HCT116 (cell line): ENCODE results near the gene CCDC85B. TPM values are rescaled to one million over a fixed set of nuclear protein-coding genes. Genes with fewer than 3 reads are reported as not detected.

ENCODE experiments used
- ATAC-seq: fragments of 200-7000 bp; cut with Tn5 transposase; 2 replicates; pipeline ENCODE4 v1.9.1; 2020; ENCODE audit warnings: mild to moderate bottlenecking, moderate library complexity
- BruUV-seq: library from RNA; stranded (reverse); fragments of 400-500 nt; replicated peaks from 2 replicates; lab custom pipeline; 2021; lab: Mats Ljungman, UMichigan
- CTCF ChIA-PET: fragments of 300-600 bp; sonication (Branson Sonifier 250); formaldehyde crosslinking; loops from one replicate; lab custom pipeline; 2021; ENCODE audit warnings: antibody characterized with exemption; lab: Charles Lee
- POLR2A ChIA-PET: fragments of 300-600, 350-600 bp; sonication (Branson Sonifier 250); formaldehyde crosslinking; loops from one replicate; lab custom pipeline; 2021; ENCODE audit warnings: antibody characterized with exemption; lab: Charles Lee
- RAD21 ChIA-PET, 2 experiments: fragments of 300-600 bp; sonication (Branson Sonifier 250); formaldehyde crosslinking; loops; one replicate each; lab custom pipeline; 2023; ENCODE audit warnings: low total read pairs in 2 of 2; ENCODE audit not compliant: uncharacterized antibody in 2 of 2, unreplicated experiment in 2 of 2, low non-redundant PET in 1 of 2; lab: Charles Lee
- DNase-seq: peaks from one replicate; pipeline ENCODE4 v3.0.0-alpha.2; 2010; ENCODE audit warnings: low read depth, low spot score
- H2AFZ ChIP-seq: fragments of 200-600 bp; shearing (Covaris generic), sonication (generic); 2 replicates; pipeline ENCODE4 v1.6.1; 2017; ENCODE audit warnings: low read depth, mixed run types, mixed read lengths, antibody characterized with exemption, low read length; ENCODE audit not compliant: poor library complexity, severe bottlenecking
- H3K27ac ChIP-seq: 2 replicates; pipeline ENCODE4 v1.5.1; 2012; ENCODE audit warnings: low read depth, low read length
- H3K27me3 ChIP-seq: fragments of 200-600 bp; sonication (generic); 2 replicates; pipeline ENCODE4 v1.6.1; 2016; ENCODE audit warnings: mixed run types, low read length, mixed read lengths; ENCODE audit not compliant: insufficient read depth
- H3K36me3 ChIP-seq, 2 experiments: fragments of 200-500 bp in 1 of 2; fragments of 200-600 bp in 1 of 2; sonication (Bioruptor generic) in 1 of 2; sonication (generic) in 1 of 2; 2 replicates each; pipeline versions ENCODE4 v1.5.1 to v1.6.1; 2014 to 2016; ENCODE audit warnings: low read length in 2 of 2, inconsistent platforms in 1 of 2, mixed read lengths in 1 of 2, mixed run types in 1 of 2; ENCODE audit not compliant: insufficient read depth in 2 of 2, control insufficient read depth in 1 of 2
- H3K4me1 ChIP-seq, 2 experiments: fragments of 200-600 bp in 1 of 2; sonication (generic) in 1 of 2; 2 replicates each; pipeline versions ENCODE4 v1.5.1 to v1.6.1; 2012 to 2017; ENCODE audit warnings: low read length in 2 of 2, inconsistent platforms in 1 of 2, mild to moderate bottlenecking in 1 of 2, mixed read lengths in 1 of 2, mixed run types in 1 of 2, moderate library complexity in 1 of 2; ENCODE audit not compliant: insufficient read depth in 2 of 2, control insufficient read depth in 1 of 2
- H3K4me2 ChIP-seq: fragments of 200-600 bp; sonication (generic); 2 replicates; pipeline ENCODE4 v1.6.1; 2017; ENCODE audit warnings: mixed run types, low read length, mixed read lengths
- H3K4me3 ChIP-seq, 2 experiments: fragments of 200-600 bp in 1 of 2; sonication (generic) in 1 of 2; replicated peaks in 1 of 2; 2 replicates each; pipeline ENCODE4 v1.5.1; 2011 to 2016; ENCODE audit warnings: low read length in 2 of 2, control low read depth in 1 of 2, low read depth in 1 of 2, mild to moderate bottlenecking in 1 of 2, mixed read lengths in 1 of 2, mixed run types in 1 of 2
- H3K79me2 ChIP-seq: fragments of 200-600 bp; sonication (generic); 2 replicates; pipeline ENCODE4 v1.6.1; 2017; ENCODE audit warnings: mild to moderate bottlenecking, mixed run types, low read length, moderate library complexity, mixed read lengths; ENCODE audit not compliant: insufficient read depth
- H3K9ac ChIP-seq: fragments of 200-600 bp; sonication (generic); 2 replicates; pipeline ENCODE4 v1.6.1; 2016; ENCODE audit warnings: low read length, mixed read lengths
- H3K9me2 ChIP-seq: fragments of 200-600 bp; sonication (generic), shearing (Covaris generic); 2 replicates; pipeline ENCODE4 v1.6.1; 2017; ENCODE audit warnings: mixed run types, mild to moderate bottlenecking, moderate library complexity; ENCODE audit not compliant: insufficient read depth
- H3K9me3 ChIP-seq, 2 experiments: fragments of 200-500 bp in 1 of 2; fragments of 200-600 bp in 1 of 2; sonication (Bioruptor generic) in 1 of 2; sonication (generic) in 1 of 2; 2 replicates each; pipeline ENCODE4 v1.6.1; 2014 to 2017; ENCODE audit warnings: low read length in 2 of 2, mixed read lengths in 2 of 2, inconsistent platforms in 1 of 2, low read depth in 1 of 2, mild to moderate bottlenecking in 1 of 2, mixed run types in 1 of 2, moderate library complexity in 1 of 2; ENCODE audit not compliant: control insufficient read depth in 1 of 2, insufficient read depth in 1 of 2
- H4K20me1 ChIP-seq: fragments of 200-600 bp; sonication (generic), shearing (Covaris generic); 2 replicates; pipeline ENCODE4 v1.6.1; 2017; ENCODE audit warnings: mixed run types, mild to moderate bottlenecking, moderate library complexity; ENCODE audit not compliant: insufficient read depth
- CEBPB ChIP-seq: IDR thresholded peaks from 2 replicates; pipeline ENCODE4 v1.6.1; 2012; ENCODE audit warnings: low read depth
- EGR1 ChIP-seq: IDR thresholded peaks from 2 replicates; pipeline ENCODE4 v1.6.1; 2012; ENCODE audit warnings: low read depth
- ELF1 ChIP-seq: IDR thresholded peaks from 2 replicates; pipeline ENCODE4 v1.6.1; 2012; ENCODE audit warnings: low read depth, borderline replicate concordance
- EZH2phosphoT487 ChIP-seq: fragments of 200-600 bp; IDR thresholded peaks from 2 replicates; pipeline ENCODE4 v1.6.1; 2018; ENCODE audit warnings: antibody characterized with exemption, borderline replicate concordance
- JUND ChIP-seq: IDR thresholded peaks from 2 replicates; pipeline ENCODE4 v1.6.1; 2012
- POLR2A ChIP-seq: IDR thresholded peaks from 2 replicates; pipeline ENCODE4 v1.7.0; 2011; ENCODE audit warnings: borderline replicate concordance; ENCODE audit not compliant: insufficient read depth, insufficient read length; ENCODE audit errors: extremely low read depth
- POLR2AphosphoS5 ChIP-seq: IDR thresholded peaks from 2 replicates; pipeline ENCODE4 v1.6.1; 2011; ENCODE audit warnings: mild to moderate bottlenecking, low read depth, low read length, moderate library complexity
- RAD21 ChIP-seq: IDR thresholded peaks from 2 replicates; pipeline ENCODE4 v1.6.1; 2012; ENCODE audit warnings: low read depth, mild to moderate bottlenecking
- SIN3A ChIP-seq: IDR thresholded peaks from 2 replicates; pipeline ENCODE4 v1.6.1; 2012; ENCODE audit warnings: low read depth
- SRF ChIP-seq: IDR thresholded peaks from 2 replicates; pipeline ENCODE4 v1.6.1; 2012; ENCODE audit warnings: low read depth
- TCF7L2 ChIP-seq: IDR thresholded peaks from 2 replicates; pipeline ENCODE4 v1.7.0; 2011; ENCODE audit warnings: borderline replicate concordance, inconsistent platforms; ENCODE audit not compliant: insufficient read depth, insufficient read length; ENCODE audit errors: extremely low read depth
- YY1 ChIP-seq: IDR thresholded peaks from 2 replicates; pipeline ENCODE4 v1.6.1; 2011; ENCODE audit warnings: low read length, low read depth, moderate library complexity, mild to moderate bottlenecking; ENCODE audit not compliant: insufficient replicate concordance; ENCODE audit errors: extremely low read depth
- ZBTB33 ChIP-seq: IDR thresholded peaks from 2 replicates; pipeline ENCODE4 v1.6.1; 2011; ENCODE audit warnings: mild to moderate bottlenecking, low read length, moderate library complexity; ENCODE audit not compliant: insufficient replicate concordance; ENCODE audit errors: extremely low read depth
- ZFX ChIP-seq: fragments of 450-650 bp; IDR thresholded peaks from 2 replicates; pipeline ENCODE4 v1.6.1; 2017
- ZNF274 ChIP-seq: fragments of 200-500 bp; sonication (Bioruptor generic); IDR thresholded peaks from 2 replicates; pipeline ENCODE4 v1.6.1; 2014; ENCODE audit warnings: mild to moderate bottlenecking, low read depth, low read length, inconsistent platforms
- intact Hi-C: fragments of 100-400 bp; cut with micrococcal nuclease; formaldehyde crosslinking; loops from 2 replicates; pipeline ENCODE4 v1.10.0; 2022
- total RNA-seq: library from RNA; stranded (reverse); gene quantifications from one replicate; pipeline ENCODE4 v1.2.1, GENCODE V29; 2021; ENCODE audit not compliant: unreplicated experiment
- TF ChIP-seq, protein P1 (sequence below): IDR thresholded peaks from 2 replicates; pipeline ENCODE4 v1.6.1; 2012

CCDC85B gene
- total RNA-seq, 1 experiment from 2014 or later, result 84.3 TPM

DNA sequence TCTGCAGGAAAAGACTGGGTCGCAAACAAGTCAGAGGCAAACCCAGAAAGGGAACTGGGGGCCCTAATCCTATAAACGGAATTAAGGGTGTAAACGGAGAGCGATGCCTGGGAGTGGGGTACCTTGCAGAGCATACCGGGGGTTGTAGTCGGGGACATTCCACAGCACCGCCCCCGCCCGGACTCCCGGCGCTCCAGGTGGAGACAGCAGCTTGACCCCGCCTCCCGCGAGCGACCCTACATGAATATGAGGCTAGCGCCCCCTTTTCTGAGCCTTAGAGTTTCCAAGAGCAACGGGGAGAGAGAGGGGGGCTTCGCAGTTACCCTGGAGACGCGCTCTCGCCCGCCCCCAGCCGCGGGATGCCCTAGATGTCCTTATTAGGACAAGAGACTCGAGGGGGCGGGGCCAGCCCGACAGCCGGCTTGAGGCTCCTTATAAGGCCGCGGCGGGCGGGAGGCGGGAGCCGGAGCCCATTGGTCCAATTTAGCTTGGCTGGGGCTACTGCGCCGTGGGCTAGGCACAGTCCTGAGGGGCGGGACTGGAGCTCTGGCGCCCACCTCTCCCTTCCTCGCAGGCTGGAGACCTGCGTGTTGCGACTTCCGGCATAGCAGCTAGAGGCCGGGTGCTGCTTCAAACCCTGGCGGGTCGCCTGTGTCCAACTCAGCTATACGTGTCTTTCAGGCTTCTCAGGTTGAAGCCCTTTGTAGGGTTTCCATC lies 31.2 kb upstream of the CCDC85B start:
- no peak for TF ChIP-seq SRF
- no peak for TF ChIP-seq EGR1
- TF ChIP-seq ZNF274, result no peak
- TF ChIP-seq YY1, result no peak
- no peak for TF ChIP-seq ELF1
- TF ChIP-seq SIN3A, result no peak
- TF ChIP-seq, protein P1, sequence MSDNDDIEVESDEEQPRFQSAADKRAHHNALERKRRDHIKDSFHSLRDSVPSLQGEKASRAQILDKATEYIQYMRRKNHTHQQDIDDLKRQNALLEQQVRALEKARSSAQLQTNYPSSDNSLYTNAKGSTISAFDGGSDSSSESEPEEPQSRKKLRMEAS, result no peak
- no peak for TF ChIP-seq EZH2phosphoT487
- no peak for TF ChIP-seq ZBTB33
- peak; percentile 78 for TF ChIP-seq POLR2A
- peak; percentile 57 for TF ChIP-seq TCF7L2
- no peak for TF ChIP-seq JUND
- TF ChIP-seq CEBPB, result no peak
- TF ChIP-seq ZFX, result no peak
- TF ChIP-seq POLR2AphosphoS5, result peak; percentile 64; the same call in 1 of the 2 replicates
- no peak for TF ChIP-seq RAD21
- Histone ChIP-seq H3K4me1 (peaks cover 23 to 44% of the 10 kb centered on the region in 2 experiments), H3K27ac (peak overlapping the region; percentile 97), H3K79me2 (peaks cover 59% of the 10 kb centered on the region), H3K36me3 (peaks cover 24 to 37% of the 10 kb centered on the region in 2 experiments), H3K27me3 (no peaks in the 10 kb centered on the region), H3K4me2 (peak overlapping the region; percentile 77), H3K9me3 (no peaks in the 10 kb centered on the region), H3K9me2 (no peaks in the 10 kb centered on the region), H3K9ac (peak overlapping the region; percentile 99), H3K4me3 (peak overlapping the region; percentile 85 to 100), H4K20me1 (peaks cover 15% of the 10 kb centered on the region; the same call in 1 of the 2 replicates), H2AFZ (peak overlapping the region; percentile 50)
- CTCF ChIA-PET, result interaction anchor here (0.6 to 4.3 kb wide), 30 partner anchors 8 to 300 kb away, joined by 3 to 82 read pairs (median 5); partner anchors contain the start of genes AP5B1, CCDC85B, FIBP and KAT5
- intact Hi-C loops, result loop anchor here (1.0 kb wide), 1 partner anchor 244 kb away; the partner anchor contains the start of gene PCNX3
- ATAC-seq, result peak; percentile 66
- BruUV-seq, result no TSS peak
- peak; percentile 95 for DNase-seq
- RAD21 ChIA-PET, result interaction anchor here (0.5 to 1.2 kb wide), 4 partner anchors 30 to 245 kb away, joined by 3 to 4 read pairs (median 3); partner anchors contain the start of gene KAT5 (in 1 of the 2)
- POLR2A ChIA-PET, result interaction anchor here (0.6 to 5.3 kb wide), 22 partner anchors 8 to 436 kb away, joined by 3 to 84 read pairs (median 4); partner anchors contain the start of genes BANF1, CCDC85B, FIBP and FOSL1
